ENCODE results near the gene SYNE2.

GRCh38 chr14:64082837-64083236 is 230.0 kb downstream of the SYNE2 start:
- TF ChIP-seq CTCF (IDR thresholded peaks at IDR 0.05; ENCODE audit: low read depth, low read length, missing input control) (no peak), HNF4G (IDR thresholded peaks at IDR 0.05) (no peak), MAX (IDR thresholded peaks at IDR 0.05) (no peak), TAF1 (conservative IDR thresholded peaks at IDR 0.05) (no peak), HNF4A (conservative IDR thresholded peaks at IDR 0.05) (no peak), SP1 (IDR thresholded peaks at IDR 0.05) (no peak), JUND (IDR thresholded peaks at IDR 0.05) (no peak), EGR1 (IDR thresholded peaks at IDR 0.05; ENCODE audit: low read depth in 2 of 2) (no peak), FOXA2 (IDR thresholded peaks at IDR 0.05) (no peak), REST (IDR thresholded peaks at IDR 0.05) (no peak)

Data from liver (tissue), 3 donors.